Activated CD4-positive, alpha-beta T cell treated with anti-CD3 and anti-CD28 coated beads, Interleukin-2, amount 10 ng/mL, durations not matched to agents 7 days and 5 days (primary cell): ENCODE measurements around the gene QRICH1. TPM values are rescaled to one million over a fixed set of nuclear protein-coding genes. Genes with fewer than 3 reads are reported as not detected.

Experiments used
- CTCF ChIA-PET: fragments of 350-600 bp; sonication (Branson Sonifier 250); formaldehyde crosslinking; loops from one replicate; lab custom pipeline; 2021; ENCODE audit warnings: antibody characterized with exemption; lab: Charles Lee
- POLR2A ChIA-PET: fragments of 350-600 bp; sonication (Branson Sonifier 250); formaldehyde crosslinking; loops from one replicate; lab custom pipeline; 2021; ENCODE audit warnings: antibody characterized with exemption; lab: Charles Lee
- DNase-seq: peaks from one replicate; pipeline ENCODE4 v3.0.0-alpha.2; 2020
- H3K27ac Mint-ChIP-seq: one replicate; pipeline ENCODE4 v1.8.0; 2021; ENCODE audit warnings: mild to moderate bottlenecking, moderate library complexity, mixed read lengths
- H3K27me3 Mint-ChIP-seq: one replicate; pipeline ENCODE4 v1.8.0; 2021; ENCODE audit warnings: mixed read lengths
- H3K36me3 Mint-ChIP-seq: one replicate; pipeline ENCODE4 v1.8.0; 2021; ENCODE audit warnings: low read depth, mixed read lengths
- H3K4me1 Mint-ChIP-seq: one replicate; pipeline ENCODE4 v1.8.0; 2021; ENCODE audit warnings: mixed read lengths
- H3K4me3 Mint-ChIP-seq: one replicate; pipeline ENCODE4 v1.8.0; 2021; ENCODE audit warnings: mild to moderate bottlenecking, moderate library complexity, mixed read lengths
- H3K9me3 Mint-ChIP-seq: one replicate; pipeline ENCODE4 v1.8.0; 2021; ENCODE audit warnings: mixed read lengths
- total RNA-seq, 2 experiments: library from RNA; stranded (reverse); gene quantifications; one replicate each; pipeline ENCODE4 v1.2.3, GENCODE V29; 2021

Gene QRICH1
- total RNA-seq, 2 experiments from 2014 or later: 140 to 164 TPM

DNA sequence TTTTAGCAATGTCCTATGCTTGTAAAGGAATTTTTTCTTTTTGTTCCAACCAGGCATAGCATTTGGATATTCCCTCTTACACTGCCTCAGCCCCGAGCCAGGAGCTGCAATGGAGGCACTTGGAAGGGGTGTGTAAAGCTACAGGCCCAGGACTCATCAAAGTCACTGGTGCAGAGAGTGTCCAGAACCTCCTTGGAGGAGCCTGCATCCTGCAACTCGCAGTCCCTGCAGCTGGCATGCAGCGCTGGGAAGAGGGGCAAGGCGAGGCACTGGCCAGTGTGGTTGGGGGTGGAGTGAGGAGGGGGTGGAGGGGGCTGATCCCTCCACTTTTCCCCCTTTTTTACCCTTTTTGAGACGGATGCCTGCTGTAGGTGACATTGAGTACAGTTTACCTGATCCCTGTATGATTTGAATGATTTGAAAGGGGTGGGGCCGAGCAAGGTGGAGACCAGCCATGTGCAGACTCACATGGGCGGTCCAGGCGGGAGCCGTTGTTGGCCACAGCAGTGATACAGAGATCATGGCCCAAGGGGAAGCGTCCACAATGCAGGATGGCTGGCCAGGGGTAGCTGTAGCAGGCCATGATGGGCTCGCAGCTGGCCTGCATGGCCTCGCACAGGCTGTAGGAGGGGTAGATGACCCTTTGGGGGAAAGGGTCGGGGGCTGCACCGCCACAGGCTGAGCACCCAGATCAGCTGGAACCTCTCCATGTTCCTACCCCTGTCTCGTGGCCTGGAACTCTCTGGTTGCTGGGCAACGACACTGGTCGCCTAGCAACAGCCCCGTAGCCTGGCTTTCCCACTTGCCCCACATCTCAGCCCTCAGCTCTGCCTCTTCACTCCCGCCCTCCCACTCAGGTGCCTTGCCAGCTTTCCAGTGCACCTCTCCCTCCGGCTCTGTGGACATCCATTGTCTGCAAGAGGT, 95.9 kb downstream of the QRICH1 start:
- ChIA-PET POLR2A (no interaction called here), CTCF (interaction anchor here (0.5 kb wide), 1 partner anchor 482 kb away, joined by 4 read pairs; no protein-coding TSS in a partner anchor)
- no peaks in the 10 kb centered on the region for H3K9me3 Mint-ChIP-seq
- H3K27me3 Mint-ChIP-seq: no peaks in the 10 kb centered on the region
- H3K4me3 Mint-ChIP-seq: no peak overlapping the region
- DNase-seq: no peak
- H3K36me3 Mint-ChIP-seq: peaks cover 8% of the 10 kb centered on the region
- no peak overlapping the region for H3K27ac Mint-ChIP-seq
- peaks cover 29% of the 10 kb centered on the region for H3K4me1 Mint-ChIP-seq

DNA sequence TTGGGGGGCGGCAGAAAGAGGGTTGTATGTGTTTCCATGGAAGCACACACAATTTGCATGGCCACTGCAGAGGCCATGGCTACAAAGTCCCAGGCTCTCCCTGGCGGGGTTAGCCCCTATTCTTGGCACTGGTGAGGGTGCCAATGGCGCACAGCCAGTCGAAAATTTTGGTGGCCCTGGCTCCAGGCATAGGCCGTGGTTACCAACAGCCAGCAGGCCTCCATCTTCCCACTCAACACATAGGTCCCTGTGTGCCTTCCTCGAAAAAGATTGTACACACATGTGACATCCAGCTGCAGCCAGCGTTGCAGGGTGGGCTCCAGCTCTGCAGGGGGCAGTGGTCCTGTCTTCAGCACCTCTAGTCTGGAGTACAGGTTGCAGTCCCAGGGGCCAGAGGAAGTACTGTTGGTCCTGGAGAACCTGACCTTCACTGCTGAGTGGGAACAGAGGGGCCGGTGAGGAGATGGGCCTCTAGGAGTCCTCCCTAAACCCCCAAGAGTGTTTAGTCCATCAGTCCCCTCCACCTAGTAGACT, 96.7 kb downstream of the QRICH1 start:
- no peak overlapping the region for H3K4me3 Mint-ChIP-seq
- no peaks in the 10 kb centered on the region for H3K9me3 Mint-ChIP-seq
- H3K27me3 Mint-ChIP-seq: no peaks in the 10 kb centered on the region
- H3K27ac Mint-ChIP-seq: no peak overlapping the region
- peaks cover 8% of the 10 kb centered on the region for H3K36me3 Mint-ChIP-seq
- ChIA-PET POLR2A (no interaction called here), CTCF (interaction anchor here (1.2 to 1.6 kb wide), 2 partner anchors 9 to 10 kb away, joined by 5 to 7 read pairs; partner anchors contain the start of gene WDR6)
- peaks cover 23% of the 10 kb centered on the region for H3K4me1 Mint-ChIP-seq
- no peak for DNase-seq

DNA sequence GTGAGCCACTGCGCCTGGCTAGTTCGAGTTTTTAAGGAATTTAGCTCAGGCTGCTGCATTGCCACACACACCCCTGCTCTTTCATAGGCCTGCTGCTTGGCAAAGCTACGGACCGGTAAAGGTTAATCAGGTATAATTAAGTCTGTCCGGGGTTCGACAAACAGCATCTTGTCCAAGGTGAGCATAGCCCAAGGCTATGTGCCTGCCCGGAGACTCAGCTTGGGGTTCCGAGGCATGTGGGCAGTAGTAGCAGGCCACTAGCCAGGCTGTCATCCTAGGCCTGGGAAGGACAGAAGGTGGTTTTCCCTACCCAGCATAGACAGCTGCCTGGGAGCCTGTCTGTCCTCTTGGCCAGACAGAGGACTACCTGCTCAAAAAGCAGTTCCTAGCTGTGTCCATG, 97.2 kb downstream of the QRICH1 start:
- no peak for DNase-seq
- Mint-ChIP-seq H3K27me3 (no peaks in the 10 kb centered on the region), H3K4me3 (no peak overlapping the region), H3K36me3 (peaks cover 13% of the 10 kb centered on the region), H3K4me1 (peaks cover 25% of the 10 kb centered on the region), H3K27ac (no peak overlapping the region), H3K9me3 (no peaks in the 10 kb centered on the region)
- ChIA-PET POLR2A (interaction anchor here (0.5 kb wide), 1 partner anchor 179 kb away, joined by 3 read pairs; no protein-coding TSS in a partner anchor), CTCF (interaction anchor here (1.2 to 1.6 kb wide), 2 partner anchors 9 to 10 kb away, joined by 5 to 7 read pairs; partner anchors contain the start of gene WDR6)

DNA sequence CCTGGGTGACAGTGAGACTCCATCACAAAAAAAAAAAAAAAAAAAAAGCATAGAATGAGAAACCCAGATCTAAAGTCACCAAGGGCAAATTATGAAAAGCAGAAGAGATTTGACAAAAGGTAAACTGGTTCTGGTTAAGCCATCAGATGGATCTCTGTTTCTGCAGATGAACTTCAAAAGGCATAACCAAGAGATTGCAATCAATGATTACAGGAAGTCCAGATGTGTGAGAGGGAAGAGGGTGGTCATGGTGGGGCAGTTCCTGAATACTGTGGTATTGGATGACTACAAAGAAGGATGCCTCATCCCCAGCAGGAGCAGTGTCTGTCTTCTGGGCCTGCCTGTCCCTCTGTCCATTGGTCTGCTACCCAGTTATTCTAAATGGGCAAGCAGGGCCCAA, 100.0 kb downstream of the QRICH1 start:
- H3K27me3 Mint-ChIP-seq: no peaks in the 10 kb centered on the region
- ChIA-PET POLR2A (no interaction called here), CTCF (interaction anchor here (0.6 to 2.3 kb wide), 2 partner anchors 13 to 83 kb away, joined by 3 to 8 read pairs; partner anchors contain the start of gene WDR6)
- peaks cover 19% of the 10 kb centered on the region for H3K36me3 Mint-ChIP-seq
- H3K9me3 Mint-ChIP-seq: no peaks in the 10 kb centered on the region
- DNase-seq: no peak
- H3K4me1 Mint-ChIP-seq: peaks cover 45% of the 10 kb centered on the region
- no peak overlapping the region for H3K4me3 Mint-ChIP-seq
- no peak overlapping the region for H3K27ac Mint-ChIP-seq

DNA sequence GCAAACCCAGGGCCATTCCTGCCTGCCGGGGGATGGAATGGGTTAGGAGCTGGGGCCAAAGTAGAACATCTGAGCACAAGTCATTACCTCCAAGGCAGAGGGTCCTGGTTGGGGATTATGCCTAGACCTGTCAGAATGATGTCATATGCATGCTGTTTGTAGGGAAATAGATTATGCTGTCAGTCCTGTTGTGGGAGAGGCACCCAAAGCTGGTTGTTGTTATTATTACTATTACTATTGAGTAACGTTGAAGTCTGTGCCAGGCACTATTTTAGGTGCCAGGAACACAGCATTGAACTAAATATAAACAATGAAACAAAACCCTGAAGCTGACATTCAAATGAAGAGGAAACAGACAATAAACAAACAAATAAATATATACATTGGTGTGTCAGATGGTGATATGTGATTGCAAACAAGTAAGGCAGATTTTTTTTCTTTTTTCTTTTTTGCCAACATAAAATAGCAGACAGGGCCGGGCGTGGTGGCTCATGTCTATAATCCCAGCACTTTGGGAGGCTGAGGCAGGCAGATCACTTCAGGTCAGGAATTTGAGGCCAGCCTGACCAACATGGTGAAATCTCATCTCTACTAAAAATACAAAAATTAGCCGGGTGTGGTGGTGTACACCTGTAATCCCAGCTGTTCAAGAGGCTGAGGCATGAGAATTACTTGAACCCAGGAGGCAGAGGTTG, 101.9 kb downstream of the QRICH1 start:
- no peak for DNase-seq
- CTCF ChIA-PET: interaction anchor here (1.8 to 3.5 kb wide), 3 partner anchors 12 to 30 kb away, joined by 4 to 23 read pairs (median 14); partner anchors contain the start of genes NDUFAF3 and WDR6
- no peaks in the 10 kb centered on the region for H3K27me3 Mint-ChIP-seq

DNA sequence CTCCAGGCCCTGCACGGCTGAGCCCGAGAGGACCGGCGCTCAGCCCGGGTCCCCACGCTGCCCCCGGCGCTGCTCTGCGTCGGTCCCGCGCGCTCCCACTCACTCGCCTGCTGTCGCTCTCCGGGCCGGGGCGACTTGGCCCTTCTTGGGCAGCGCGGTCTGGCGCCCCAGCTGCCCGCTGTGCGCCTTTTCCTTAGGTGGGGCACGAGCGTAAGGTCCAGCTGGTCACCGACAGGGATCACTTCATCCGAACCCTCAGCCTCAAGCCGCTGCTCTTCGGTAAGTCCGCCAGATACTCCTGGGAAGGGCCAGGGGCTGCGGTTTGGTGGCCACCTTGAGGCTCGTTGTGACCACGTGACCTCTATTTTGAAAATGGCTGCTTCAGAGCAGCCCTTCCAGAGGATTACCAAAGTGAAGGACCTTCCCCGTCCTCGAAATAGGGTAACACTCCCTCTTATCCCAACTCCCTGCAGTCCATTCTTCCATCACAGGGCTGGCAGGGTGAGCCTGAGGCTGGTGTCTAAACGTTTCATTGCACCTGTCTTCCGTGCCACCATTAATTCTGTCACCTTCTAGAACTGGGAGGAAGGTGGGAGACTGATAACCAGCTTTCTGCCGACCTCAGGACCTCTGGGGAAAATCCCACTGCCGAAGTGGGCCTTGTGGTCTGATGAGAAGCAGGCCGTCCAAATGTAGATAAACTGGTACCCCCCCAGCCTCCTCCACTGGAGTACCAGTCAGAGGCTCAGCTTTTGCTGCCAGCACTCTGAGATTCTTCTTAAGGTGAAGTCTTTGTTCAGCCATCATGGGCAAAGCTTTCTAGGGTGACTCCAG, 103.0 kb downstream of the QRICH1 start:
- Mint-ChIP-seq H3K27ac (peak overlapping the region; percentile 95), H3K9me3 (no peaks in the 10 kb centered on the region), H3K36me3 (peaks cover 21% of the 10 kb centered on the region), H3K4me1 (peaks cover 58% of the 10 kb centered on the region), H3K4me3 (peak overlapping the region; percentile 91), H3K27me3 (no peaks in the 10 kb centered on the region)
- peak; percentile 48 for DNase-seq
- CTCF ChIA-PET: interaction anchor here (1.8 to 3.5 kb wide), 4 partner anchors 13 to 31 kb away, joined by 4 to 23 read pairs (median 10); partner anchors contain the start of genes NDUFAF3 and WDR6
- POLR2A ChIA-PET: interaction anchor here (0.7 to 1.3 kb wide), 2 partner anchors 17 to 31 kb away, joined by 3 to 5 read pairs; partner anchors contain the start of gene NDUFAF3

More for the DNA sequence above, 101.9 kb downstream of the QRICH1 start:
- H3K9me3 Mint-ChIP-seq: no peaks in the 10 kb centered on the region
- H3K27ac Mint-ChIP-seq: peak overlapping the region; percentile 75
- peak overlapping the region; percentile 91 for H3K4me3 Mint-ChIP-seq
- peaks cover 21% of the 10 kb centered on the region for H3K36me3 Mint-ChIP-seq
- H3K4me1 Mint-ChIP-seq: peaks cover 54% of the 10 kb centered on the region
- POLR2A ChIA-PET: interaction anchor here (0.5 to 1.3 kb wide), 2 partner anchors 30 to 100 kb away, joined by 5 read pairs; partner anchors contain the start of gene NDUFAF3

DNA sequence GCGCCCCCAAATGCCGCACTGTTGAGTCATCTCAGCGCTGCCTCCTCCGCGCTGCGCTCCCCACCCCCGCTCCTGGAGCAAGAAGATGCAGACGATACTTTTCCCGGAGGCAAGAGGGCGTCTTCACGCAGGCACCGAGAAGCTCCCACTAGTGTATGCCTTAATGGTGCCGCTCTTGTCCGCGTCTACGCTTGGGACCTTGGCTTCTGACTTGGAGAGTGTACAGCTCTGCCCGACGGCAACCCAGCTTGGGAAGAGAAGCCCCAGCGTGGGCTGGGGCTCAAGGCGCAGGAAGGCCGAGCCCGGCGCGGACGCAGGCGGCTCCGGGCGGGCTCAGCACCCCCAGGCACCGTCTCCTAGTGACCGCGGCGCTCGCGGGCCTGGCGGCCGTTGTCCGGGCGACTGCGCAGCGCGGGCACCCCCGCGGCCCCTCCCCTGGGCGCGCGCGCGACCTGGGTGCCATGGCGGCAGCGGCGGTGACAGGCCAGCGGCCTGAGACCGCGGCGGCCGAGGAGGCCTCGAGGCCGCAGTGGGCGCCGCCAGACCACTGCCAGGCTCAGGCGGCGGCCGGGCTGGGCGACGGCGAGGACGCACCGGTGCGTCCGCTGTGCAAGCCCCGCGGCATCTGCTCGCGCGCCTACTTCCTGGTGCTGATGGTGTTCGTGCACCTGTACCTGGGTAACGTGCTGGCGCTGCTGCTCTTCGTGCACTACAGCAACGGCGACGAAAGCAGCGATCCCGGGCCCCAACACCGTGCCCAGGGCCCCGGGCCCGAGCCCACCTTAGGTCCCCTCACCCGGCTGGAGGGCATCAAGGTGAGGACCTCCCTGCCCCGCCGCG, 103.9 kb downstream of the QRICH1 start, which contains the start of gene P4HTM:
P4HTM (plus strand) TSS at position 446 of the 840 bp plus-strand sequence; CDS start at position 462, 16 bp downstream.
- ChIA-PET POLR2A (interaction anchor here (1.7 kb wide), 1 partner anchor 17 kb away, joined by 9 read pairs; the partner anchor contains the start of gene WDR6), CTCF (interaction anchor here (1.0 to 3.9 kb wide), 7 partner anchors 16 to 114 kb away, joined by 3 to 23 read pairs (median 5); partner anchors contain the start of genes NDUFAF3, QARS1 and WDR6)
- peak; percentile 65 for DNase-seq
- Mint-ChIP-seq H3K4me3 (peak within 1 kb of the TSS; percentile 91), H3K27me3 (no peaks in the 10 kb centered on the region), H3K4me1 (peaks cover 56% of the 10 kb centered on the region), H3K36me3 (peaks cover 16% of the 10 kb centered on the region), H3K9me3 (no peaks in the 10 kb centered on the region), H3K27ac (peak within 1 kb of the TSS; percentile 95)

DNA sequence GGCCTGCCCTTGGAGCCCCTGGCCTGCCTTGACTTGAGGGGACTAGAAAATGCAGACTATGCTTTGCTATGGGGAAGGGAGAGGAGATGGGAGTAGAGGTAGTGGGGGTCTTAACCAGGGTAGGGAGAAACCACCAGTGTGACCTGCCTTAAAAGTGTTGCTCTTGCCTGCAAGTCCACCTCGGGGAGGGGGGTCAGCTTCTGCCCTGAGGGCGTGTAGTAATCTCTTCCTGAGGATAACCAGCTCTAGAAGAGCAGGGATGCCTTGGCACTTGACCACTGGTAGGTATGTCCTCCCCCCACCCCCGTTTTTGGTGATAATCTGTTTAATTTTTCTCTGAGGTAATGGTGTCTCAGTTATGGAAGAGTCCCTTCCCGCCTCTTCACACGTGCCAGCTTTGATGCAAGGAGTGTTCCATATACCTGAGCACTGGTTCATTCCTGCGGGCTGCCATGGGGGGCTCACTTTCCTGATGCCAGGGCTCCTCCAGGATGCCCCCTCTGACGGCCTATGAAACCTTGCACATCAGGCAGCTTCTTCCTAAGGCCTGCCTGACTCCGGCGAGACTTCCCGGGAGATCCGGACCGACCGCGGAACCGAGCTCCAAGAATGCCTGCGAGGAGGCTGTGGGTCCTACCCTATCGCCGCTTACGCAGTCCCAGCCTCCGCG, 104.6 kb downstream of the QRICH1 start:
- no peaks in the 10 kb centered on the region for H3K27me3 Mint-ChIP-seq
- DNase-seq: no peak
- peaks cover 51% of the 10 kb centered on the region for H3K4me1 Mint-ChIP-seq
- no peaks in the 10 kb centered on the region for H3K9me3 Mint-ChIP-seq
- H3K4me3 Mint-ChIP-seq: peak overlapping the region; percentile 87
- H3K27ac Mint-ChIP-seq: peak overlapping the region; percentile 92
- H3K36me3 Mint-ChIP-seq: peaks cover 21% of the 10 kb centered on the region
- ChIA-PET CTCF (interaction anchor here (0.9 to 3.9 kb wide), 9 partner anchors 15 to 115 kb away, joined by 3 to 23 read pairs (median 6); partner anchors contain the start of genes NDUFAF3, QARS1 and WDR6), POLR2A (interaction anchor here (1.7 kb wide), 1 partner anchor 18 kb away, joined by 9 read pairs; the partner anchor contains the start of gene WDR6)

DNA sequence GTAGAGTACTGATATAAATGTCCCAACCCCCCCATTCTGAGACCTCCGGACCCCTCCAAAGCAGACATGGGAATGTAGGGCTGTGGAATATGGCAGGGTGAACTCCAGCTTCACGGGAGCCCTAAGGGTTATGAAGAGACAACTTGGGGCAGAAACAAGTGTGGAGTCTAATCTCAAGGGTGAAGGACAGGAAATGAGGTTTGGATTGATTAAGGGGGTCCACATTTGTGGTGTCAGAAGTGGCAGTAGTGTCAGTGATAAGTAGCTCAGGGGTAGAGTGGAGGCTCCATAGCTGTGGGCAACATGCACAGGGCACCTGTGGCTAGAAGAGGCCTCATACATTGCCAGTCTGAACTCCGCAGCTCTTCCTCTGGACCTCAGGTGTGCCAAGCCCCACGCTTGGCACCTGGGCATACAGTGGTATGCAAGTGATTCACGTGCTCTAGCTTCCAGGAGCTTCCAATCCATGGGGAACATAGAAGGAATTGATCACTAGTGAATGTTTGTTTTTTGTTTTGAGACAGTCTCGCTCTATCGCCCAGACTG, 108.0 kb downstream of the QRICH1 start:
- Mint-ChIP-seq H3K9me3 (no peaks in the 10 kb centered on the region), H3K4me1 (peaks cover 27% of the 10 kb centered on the region), H3K27me3 (no peaks in the 10 kb centered on the region), H3K4me3 (no peak overlapping the region), H3K36me3 (peaks cover 29% of the 10 kb centered on the region), H3K27ac (no peak overlapping the region)
- DNase-seq: no peak
- POLR2A ChIA-PET: no interaction called here
- CTCF ChIA-PET: interaction anchor here (0.8 to 3.2 kb wide), 6 partner anchors 10 to 550 kb away, joined by 3 to 33 read pairs (median 4); partner anchors contain the start of genes NDUFAF3 and WDR6

DNA sequence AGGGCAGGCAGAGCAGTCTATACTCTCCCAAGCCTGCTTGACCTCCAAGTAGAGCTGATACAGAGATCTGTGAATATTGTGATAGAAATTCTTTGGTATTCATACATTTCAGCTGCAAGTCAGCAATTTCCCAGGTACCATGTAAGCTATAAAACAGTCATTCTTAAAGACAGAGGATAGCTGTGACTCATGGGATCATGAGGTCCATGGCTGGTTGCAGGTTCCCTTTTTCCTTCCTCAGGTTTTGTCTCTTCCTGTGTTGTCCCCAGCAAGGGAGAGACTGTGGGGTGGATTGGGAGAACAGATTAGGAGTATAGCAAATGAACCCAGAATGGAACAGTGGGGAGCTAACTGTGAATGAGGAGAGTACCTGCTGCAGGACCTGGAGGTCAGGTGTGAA, 109.2 kb downstream of the QRICH1 start:
- ChIA-PET CTCF (interaction anchor here (0.5 to 1.9 kb wide), 6 partner anchors 9 to 263 kb away, joined by 3 to 6 read pairs (median 4); partner anchors contain the start of gene NDUFAF3), POLR2A (no interaction called here)
- Mint-ChIP-seq H3K4me3 (no peak overlapping the region), H3K27me3 (no peaks in the 10 kb centered on the region), H3K9me3 (no peaks in the 10 kb centered on the region), H3K27ac (peak overlapping the region; percentile 52), H3K36me3 (peaks cover 31% of the 10 kb centered on the region), H3K4me1 (peaks cover 22% of the 10 kb centered on the region)
- no peak for DNase-seq
